Mucosa of descending colon (tissue), 3 donors: ENCODE results near the gene PAPOLB. TPM values are rescaled to one million over a fixed set of nuclear protein-coding genes. Genes with fewer than 3 reads are reported as not detected.

ENCODE experiments used
- ATAC-seq: fragments of 200-7000 bp; cut with Tn5 transposase; one replicate; pipeline ENCODE4 v1.9.1; 2020; ENCODE audit warnings: mild to moderate bottlenecking, moderate library complexity
- DNase-seq, 3 donors: peaks; one replicate each; pipeline ENCODE4 v3.0.0-alpha.2; 2020
- H3K36me3 ChIP-seq: fragments of 200-600 bp; one replicate; pipeline ENCODE4 v1.8.0; 2021; ENCODE audit warnings: low read depth, mild to moderate bottlenecking
- H3K4me1 ChIP-seq: fragments of 200-600 bp; one replicate; pipeline ENCODE4 v1.8.0; 2021; ENCODE audit warnings: low read depth, mild to moderate bottlenecking
- H3K4me3 ChIP-seq: fragments of 200-600 bp; one replicate; pipeline ENCODE4 v1.8.0; 2021; ENCODE audit warnings: mild to moderate bottlenecking
- H3K9me3 ChIP-seq: fragments of 200-600 bp; one replicate; pipeline ENCODE4 v1.8.0; 2021; ENCODE audit warnings: mild to moderate bottlenecking
- CTCF ChIP-seq: fragments of 200-600 bp; IDR thresholded peaks from one replicate; pipeline ENCODE4 v1.8.0; 2022; ENCODE audit warnings: antibody characterized with exemption, mild to moderate bottlenecking
- intact Hi-C, 2 donors: fragments of 100-400 bp; cut with DNase I in 1 of 2; cut with micrococcal nuclease in 1 of 2; formaldehyde crosslinking; loops; one replicate each; pipeline versions ENCODE4 v1.11.0 to v1.11.1; 2022; cut with DNase I, micrococcal nuclease
- total RNA-seq, 3 donors: library from RNA; stranded (reverse); fragmentation: NEBNext Ultra II Directional in 2 of 3; extraction: Animal tissue kit (Norgen Biotek cat#: 25700) in 2 of 3; gene quantifications; one replicate each; pipeline versions ENCODE4 v1.2.1 to v1.2.4, GENCODE V29; 2021 to 2023
- donor health status: DM: no; HTN: no; CAD: no; lungs with moderate emphysema.
- donor health status: DM: no; HTN: no; CAD: no.
- donor health status: DM: no; HTN: yes; CAD: no.

The PAPOLB gene
- total RNA-seq, 3 donors from 2014 or later, result 0.06 to 0.09 TPM; not detected in 1

- TF ChIP-seq CTCF, result no peak
- no peak for DNase-seq
- no peak for ATAC-seq
- Histone ChIP-seq H3K4me3 (no peak overlapping the region), H3K4me1 (peaks cover 3% of the 10 kb centered on the region), H3K36me3 (no peaks in the 10 kb centered on the region), H3K9me3 (no peaks in the 10 kb centered on the region)
- intact Hi-C loops, result no loop called here
Observed at GRCh38 chr7:4886671-4887070, 24.8 kb upstream of the PAPOLB start.

GRCh38 chr7:4885317-4885807 is 23.5 kb upstream of the PAPOLB start:
- no peak for DNase-seq
- TF ChIP-seq CTCF, result no peak
- H3K4me3 ChIP-seq, result no peak overlapping the region
- intact Hi-C loops, result no loop called here
- H3K9me3 ChIP-seq, result no peaks in the 10 kb centered on the region
- peaks cover 3% of the 10 kb centered on the region for H3K4me1 ChIP-seq
- H3K36me3 ChIP-seq, result no peaks in the 10 kb centered on the region
- ATAC-seq, result no peak

- Histone ChIP-seq H3K4me1 (peaks cover 3% of the 10 kb centered on the region), H3K36me3 (no peaks in the 10 kb centered on the region), H3K4me3 (no peak overlapping the region), H3K9me3 (no peaks in the 10 kb centered on the region)
- DNase-seq, result no peak
- no peak for TF ChIP-seq CTCF
- intact Hi-C loops, result no loop called here
- no peak for ATAC-seq
Observed at GRCh38 chr7:4884164-4884563, 22.3 kb upstream of the PAPOLB start.

- Histone ChIP-seq H3K9me3 (no peaks in the 10 kb centered on the region), H3K36me3 (no peaks in the 10 kb centered on the region), H3K4me3 (no peak within 1 kb of the TSS), H3K4me1 (peaks cover 3% of the 10 kb centered on the region)
- DNase-seq (peak; percentile 86 to 89 (median 88)), ATAC-seq (peak; percentile 98)
- intact Hi-C loops, result no loop called here
- peak; percentile 45 for TF ChIP-seq CTCF
Observed at GRCh38 chr7:4883372-4884144, 21.7 kb upstream of the PAPOLB start, which contains the start of gene RADIL. Gene RADIL (minus strand): TSS chr7:4883716. CDS start chr7:4878139, 5,577 bp downstream.

- no peak for DNase-seq
- TF ChIP-seq CTCF, result no peak
- no peak for ATAC-seq
- Histone ChIP-seq H3K36me3 (no peaks in the 10 kb centered on the region), H3K4me1 (peaks cover 3% of the 10 kb centered on the region), H3K9me3 (no peaks in the 10 kb centered on the region), H3K4me3 (no peak overlapping the region)
- intact Hi-C loops, result no loop called here
Observed at GRCh38 chr7:4883033-4883371, 21.2 kb upstream of the PAPOLB start.
